HCT116 (cell line): Measurements from ENCODE around the gene POU2F3. TPM values are rescaled to one million over a fixed set of nuclear protein-coding genes. Genes with fewer than 3 reads are reported as not detected.

Experiments
- CBX3 ChIP-seq: IDR thresholded peaks from 2 replicates; pipeline ENCODE4 v1.6.1; 2012; ENCODE audit warnings: low read depth
- EZH2phosphoT487 ChIP-seq: fragments of 200-600 bp; IDR thresholded peaks from 2 replicates; pipeline ENCODE4 v1.6.1; 2018; ENCODE audit warnings: antibody characterized with exemption, borderline replicate concordance
- RAD21 ChIP-seq: IDR thresholded peaks from 2 replicates; pipeline ENCODE4 v1.6.1; 2012; ENCODE audit warnings: low read depth, mild to moderate bottlenecking
- ZFX ChIP-seq: fragments of 450-650 bp; IDR thresholded peaks from 2 replicates; pipeline ENCODE4 v1.6.1; 2017
- total RNA-seq: library from RNA; stranded (reverse); gene quantifications from one replicate; pipeline ENCODE4 v1.2.1, GENCODE V29; 2021; ENCODE audit not compliant: unreplicated experiment
- TF ChIP-seq, protein P1 (sequence below): IDR thresholded peaks from 2 replicates; pipeline ENCODE4 v1.6.1; 2011; ENCODE audit warnings: mild to moderate bottlenecking, low read length, moderate library complexity; ENCODE audit not compliant: insufficient replicate concordance; ENCODE audit errors: extremely low read depth
- TF ChIP-seq, protein P2 (sequence below): IDR thresholded peaks from 2 replicates; pipeline ENCODE4 v1.6.1; 2012; ENCODE audit warnings: low read depth

The POU2F3 gene
- total RNA-seq, 1 experiment from 2014 or later, result 0.15 TPM

DNA sequence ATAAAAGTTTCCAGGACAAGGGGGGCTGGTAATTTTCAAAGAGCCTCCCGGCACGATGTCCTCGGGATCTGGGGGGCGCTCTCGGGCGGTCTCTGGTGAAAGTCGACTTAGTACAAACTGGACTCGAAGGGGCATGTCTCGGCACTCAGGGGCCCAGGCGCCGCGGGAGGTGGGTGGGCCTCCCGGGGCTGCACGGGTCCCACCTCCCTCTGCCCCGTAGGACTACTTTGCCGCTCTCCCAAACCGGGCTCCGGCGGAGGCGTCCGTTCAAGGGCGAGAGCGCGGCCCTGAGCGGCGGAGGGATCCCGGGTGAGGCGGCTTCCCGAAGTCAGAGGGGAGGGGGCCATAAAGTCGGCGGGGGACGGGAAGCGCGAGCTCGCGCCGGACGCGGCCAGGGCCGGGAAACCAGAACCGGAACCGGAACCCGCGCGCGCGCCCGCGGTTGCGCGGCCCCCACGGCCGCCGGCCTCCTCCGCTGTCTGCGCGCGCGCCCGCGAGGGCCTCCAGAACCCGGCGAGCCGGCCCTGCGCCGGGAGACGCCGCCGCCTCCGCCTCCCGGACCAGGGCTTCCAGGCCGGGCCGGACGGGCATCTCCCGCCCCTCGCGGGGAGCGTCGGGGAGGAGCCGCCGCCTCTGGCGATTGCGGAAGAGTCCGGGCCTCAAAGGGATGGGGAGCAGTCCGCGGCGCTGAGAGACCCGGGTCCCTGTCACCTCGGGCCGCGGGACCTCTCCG, 96.1 kb downstream of the POU2F3 start, which contains the start of gene ARHGEF12 (continued):
- TF ChIP-seq, protein P1, sequence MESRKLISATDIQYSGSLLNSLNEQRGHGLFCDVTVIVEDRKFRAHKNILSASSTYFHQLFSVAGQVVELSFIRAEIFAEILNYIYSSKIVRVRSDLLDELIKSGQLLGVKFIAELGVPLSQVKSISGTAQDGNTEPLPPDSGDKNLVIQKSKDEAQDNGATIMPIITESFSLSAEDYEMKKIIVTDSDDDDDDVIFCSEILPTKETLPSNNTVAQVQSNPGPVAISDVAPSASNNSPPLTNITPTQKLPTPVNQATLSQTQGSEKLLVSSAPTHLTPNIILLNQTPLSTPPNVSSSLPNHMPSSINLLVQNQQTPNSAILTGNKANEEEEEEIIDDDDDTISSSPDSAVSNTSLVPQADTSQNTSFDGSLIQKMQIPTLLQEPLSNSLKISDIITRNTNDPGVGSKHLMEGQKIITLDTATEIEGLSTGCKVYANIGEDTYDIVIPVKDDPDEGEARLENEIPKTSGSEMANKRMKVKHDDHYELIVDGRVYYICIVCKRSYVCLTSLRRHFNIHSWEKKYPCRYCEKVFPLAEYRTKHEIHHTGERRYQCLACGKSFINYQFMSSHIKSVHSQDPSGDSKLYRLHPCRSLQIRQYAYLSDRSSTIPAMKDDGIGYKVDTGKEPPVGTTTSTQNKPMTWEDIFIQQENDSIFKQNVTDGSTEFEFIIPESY, result peak; percentile 44
- TF ChIP-seq RAD21, result peak; percentile 43
- TF ChIP-seq EZH2phosphoT487, result no peak
- peak; percentile 94 for TF ChIP-seq ZFX
- peak; percentile 98 for TF ChIP-seq CBX3
- TF ChIP-seq, protein P2, sequence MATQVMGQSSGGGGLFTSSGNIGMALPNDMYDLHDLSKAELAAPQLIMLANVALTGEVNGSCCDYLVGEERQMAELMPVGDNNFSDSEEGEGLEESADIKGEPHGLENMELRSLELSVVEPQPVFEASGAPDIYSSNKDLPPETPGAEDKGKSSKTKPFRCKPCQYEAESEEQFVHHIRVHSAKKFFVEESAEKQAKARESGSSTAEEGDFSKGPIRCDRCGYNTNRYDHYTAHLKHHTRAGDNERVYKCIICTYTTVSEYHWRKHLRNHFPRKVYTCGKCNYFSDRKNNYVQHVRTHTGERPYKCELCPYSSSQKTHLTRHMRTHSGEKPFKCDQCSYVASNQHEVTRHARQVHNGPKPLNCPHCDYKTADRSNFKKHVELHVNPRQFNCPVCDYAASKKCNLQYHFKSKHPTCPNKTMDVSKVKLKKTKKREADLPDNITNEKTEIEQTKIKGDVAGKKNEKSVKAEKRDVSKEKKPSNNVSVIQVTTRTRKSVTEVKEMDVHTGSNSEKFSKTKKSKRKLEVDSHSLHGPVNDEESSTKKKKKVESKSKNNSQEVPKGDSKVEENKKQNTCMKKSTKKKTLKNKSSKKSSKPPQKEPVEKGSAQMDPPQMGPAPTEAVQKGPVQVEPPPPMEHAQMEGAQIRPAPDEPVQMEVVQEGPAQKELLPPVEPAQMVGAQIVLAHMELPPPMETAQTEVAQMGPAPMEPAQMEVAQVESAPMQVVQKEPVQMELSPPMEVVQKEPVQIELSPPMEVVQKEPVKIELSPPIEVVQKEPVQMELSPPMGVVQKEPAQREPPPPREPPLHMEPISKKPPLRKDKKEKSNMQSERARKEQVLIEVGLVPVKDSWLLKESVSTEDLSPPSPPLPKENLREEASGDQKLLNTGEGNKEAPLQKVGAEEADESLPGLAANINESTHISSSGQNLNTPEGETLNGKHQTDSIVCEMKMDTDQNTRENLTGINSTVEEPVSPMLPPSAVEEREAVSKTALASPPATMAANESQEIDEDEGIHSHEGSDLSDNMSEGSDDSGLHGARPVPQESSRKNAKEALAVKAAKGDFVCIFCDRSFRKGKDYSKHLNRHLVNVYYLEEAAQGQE, result no peak
